HepG2 (cell line): Measurements from ENCODE around the gene TDRD3. TPM values are rescaled to one million over a fixed set of nuclear protein-coding genes. Genes with fewer than 3 reads are reported as not detected.

Source experiments
- ATAC-seq: fragments of 200-7000 bp; cut with Tn5 transposase; 3 replicates; pipeline ENCODE4 v1.9.1; 2020; ENCODE audit warnings: mild to moderate bottlenecking, moderate library complexity
- BruUV-seq: library from RNA; stranded (reverse); fragments of 400-500 nt; replicated peaks from 2 replicates; lab custom pipeline; 2021; lab: Mats Ljungman, UMichigan
- CTCF ChIA-PET: fragments of 300-600 bp; formaldehyde crosslinking; extraction: SDS; loops from one replicate; lab custom pipeline; 2021; ENCODE audit warnings: low total read pairs, inconsistent platforms, low intra/inter-chr PET ratio; lab: Yijun Ruan, JAX
- POLR2A ChIA-PET: fragments of 350-600 bp; sonication (Branson Sonifier 250); formaldehyde crosslinking; loops from one replicate; lab custom pipeline; 2020; ENCODE audit warnings: antibody characterized with exemption, inconsistent platforms; lab: Yijun Ruan, JAX
- DNase-seq: peaks from one replicate; pipeline ENCODE4 v3.0.0-alpha.2; 2015; ENCODE audit warnings: low spot score
- FAIRE-seq: peaks from 3 replicates; lab custom pipeline; 2011; peaks lifted over from hg19 to GRCh38; lab: Jason Lieb, UNC
- H2AFZ ChIP-seq: one replicate; pipeline ENCODE4 v1.6.1; 2011; ENCODE audit warnings: low read length, inconsistent platforms
- H3K27ac ChIP-seq: fragments of 300-600 bp; 3 replicates; pipeline ENCODE4 v1.8.0; 2011; ENCODE audit warnings: mixed run types, mild to moderate bottlenecking, mixed read lengths, low read length, inconsistent platforms; ENCODE audit not compliant: insufficient read depth; ENCODE audit errors: extremely low read length
- H3K27me3 ChIP-seq, 2 experiments: fragments of 200-600 bp in 1 of 2; 2 replicates in 1 of 2; 3 replicates in 1 of 2; pipeline versions ENCODE4 v1.6.0 to v1.8.0; 2011; ENCODE audit warnings: low read length in 2 of 2, mild to moderate bottlenecking in 2 of 2, moderate library complexity in 2 of 2, inconsistent platforms in 1 of 2; ENCODE audit not compliant: insufficient read depth in 2 of 2, control insufficient read depth in 1 of 2
- H3K36me3 ChIP-seq, 2 experiments: fragments of 200-600 bp in 1 of 2; replicated peaks in 1 of 2; 2 replicates in 1 of 2; 3 replicates in 1 of 2; pipeline versions ENCODE4 v1.5.1 to v1.8.0; 2011; ENCODE audit warnings: low read length in 2 of 2, inconsistent platforms in 1 of 2; ENCODE audit not compliant: insufficient read depth in 2 of 2, control insufficient read depth in 1 of 2
- H3K4me1 ChIP-seq: 2 replicates; pipeline ENCODE4 v1.5.1; 2012; ENCODE audit warnings: low read length, inconsistent platforms; ENCODE audit not compliant: insufficient read depth
- H3K4me2 ChIP-seq: 2 replicates; pipeline ENCODE4 v1.6.0; 2011; ENCODE audit warnings: low read depth, low read length, inconsistent platforms
- H3K4me3 ChIP-seq, 3 experiments: fragments of 200-600 bp in 1 of 3; sonication (generic), shearing (Covaris generic) in 1 of 3; replicated peaks in 1 of 3; 2 replicates each; pipeline ENCODE4 v1.5.1; 2011 to 2016; ENCODE audit warnings: low read length in 3 of 3, inconsistent platforms in 2 of 3, low read depth in 2 of 3, mild to moderate bottlenecking in 2 of 3, control low read depth in 1 of 3, mixed read lengths in 1 of 3; ENCODE audit not compliant: insufficient read depth in 1 of 3
- H3K79me2 ChIP-seq: one replicate; pipeline ENCODE4 v1.6.1; 2011; ENCODE audit warnings: low read length, inconsistent platforms; ENCODE audit not compliant: insufficient read depth
- H3K9ac ChIP-seq: 2 replicates; pipeline ENCODE4 v1.6.0; 2011; ENCODE audit warnings: mild to moderate bottlenecking, low read depth, low read length, inconsistent platforms; ENCODE audit not compliant: insufficient read depth
- H3K9me3 ChIP-seq: 2 replicates; pipeline ENCODE4 v1.5.1; 2012; ENCODE audit warnings: mild to moderate bottlenecking, low read length
- H4K20me1 ChIP-seq: 2 replicates; pipeline ENCODE4 v1.6.0; 2011; ENCODE audit warnings: inconsistent platforms, mild to moderate bottlenecking, low read length, moderate library complexity; ENCODE audit not compliant: insufficient read depth
- ATF7 ChIP-seq, 2 experiments: fragments of 450-650 bp in 1 of 2; sonication (generic) in 1 of 2; formaldehyde crosslinking in 1 of 2; IDR thresholded peaks; 2 replicates each; pipeline versions ENCODE4 v1.4.0 to v1.6.1; 2016 to 2020; ENCODE audit warnings: antibody characterized with exemption in 1 of 2, mild to moderate bottlenecking in 1 of 2, missing genetic modification reagents in 1 of 2
- CREB1 ChIP-seq, 2 experiments: fragments of 450-650 bp in 1 of 2; IDR thresholded peaks; 2 replicates each; pipeline ENCODE4 v1.6.1; 2016 to 2017; ENCODE audit warnings: control low read depth in 1 of 2, mild to moderate bottlenecking in 1 of 2, missing compliant biosample characterization in 1 of 2, missing genetic modification characterization in 1 of 2
- HOXD1 ChIP-seq: sonication (generic); formaldehyde crosslinking; IDR thresholded peaks from 2 replicates; pipeline ENCODE4 v1.5.0; 2020; ENCODE audit warnings: missing genetic modification reagents
- IKZF4 ChIP-seq: sonication (generic); formaldehyde crosslinking; IDR thresholded peaks from 2 replicates; pipeline ENCODE4 v1.5.1; 2020; ENCODE audit warnings: borderline replicate concordance, mild to moderate bottlenecking, low read depth, missing genetic modification reagents; ENCODE audit errors: not compliant biosample characterization
- KAT2B ChIP-seq: fragments of 150-350 bp; IDR thresholded peaks from 2 replicates; pipeline ENCODE4 v1.6.1; 2014; ENCODE audit warnings: low read depth, low read length, borderline replicate concordance
- NONO ChIP-seq, 2 experiments: fragments of 450-650 bp in 1 of 2; sonication (generic) in 1 of 2; formaldehyde crosslinking in 1 of 2; IDR thresholded peaks in 1 of 2; conservative IDR thresholded peaks in 1 of 2; 2 replicates each; pipeline versions ENCODE4 v1.6.1 to v1.8.0; 2017 to 2022; ENCODE audit warnings: mild to moderate bottlenecking in 1 of 2, missing genetic modification reagents in 1 of 2, moderate library complexity in 1 of 2
- WGBS: methylation state at CpG from one replicate; pipeline ENCODE4 v1.1.6; 2017; ENCODE audit warnings: low lambda C conversion rate; 5-methylcytosine and 5-hydroxymethylcytosine counted together
- in situ Hi-C: cut with HindIII; loops from 2 replicates; pipeline ENCODE4 v1.10.0; 2017; ENCODE audit warnings: low pct_unique_long_range_greater_than_20kb; ENCODE audit not compliant: extremely low pct_ligation_motif_present
- intact Hi-C: fragments of 100-400 bp; cut with micrococcal nuclease; formaldehyde crosslinking; loops from one replicate; pipeline ENCODE4 v1.10.0; 2022; ENCODE audit not compliant: unreplicated experiment
- polyA plus RNA-seq, 8 experiments: library from polyadenylated mRNA; depleted of rRNA in 3 of 8; stranded (reverse) in 7 of 8; unstranded in 1 of 8; fragments of >200 nt; fragmentation: Illumina TruSeq in 4 of 8; extraction: Trizol in 4 of 8; gene quantifications; 2 replicates each; pipeline versions ENCODE4 v1.2.1 to v1.2.3, GENCODE V29; 2011 to 2016; ENCODE audit warnings: low read depth in 4 of 8, missing spikeins in 1 of 8, mixed read lengths in 1 of 8; ENCODE audit not compliant: insufficient read depth in 1 of 8
- total RNA-seq, 5 experiments: library from RNA; depleted of rRNA; stranded (reverse); fragments of >200 nt; fragmentation: Illumina TruSeq; extraction: Trizol; gene quantifications; 2 replicates each; pipeline ENCODE4 v1.2.3, GENCODE V29; 2016; ENCODE audit warnings: low read depth in 1 of 5
- TF ChIP-seq, protein P1 (sequence below): sonication (generic); formaldehyde crosslinking; IDR thresholded peaks from 2 replicates; pipeline ENCODE4 v1.4.0; 2020; ENCODE audit warnings: low read depth, mild to moderate bottlenecking, missing genetic modification reagents

The TDRD3 gene
- total and polyA plus RNA-seq, 2 of the 13 experiments (the other 11 are each of a cell fraction or from before 2014, with no cell fraction given), result 4.7 to 11.8 TPM

DNA sequence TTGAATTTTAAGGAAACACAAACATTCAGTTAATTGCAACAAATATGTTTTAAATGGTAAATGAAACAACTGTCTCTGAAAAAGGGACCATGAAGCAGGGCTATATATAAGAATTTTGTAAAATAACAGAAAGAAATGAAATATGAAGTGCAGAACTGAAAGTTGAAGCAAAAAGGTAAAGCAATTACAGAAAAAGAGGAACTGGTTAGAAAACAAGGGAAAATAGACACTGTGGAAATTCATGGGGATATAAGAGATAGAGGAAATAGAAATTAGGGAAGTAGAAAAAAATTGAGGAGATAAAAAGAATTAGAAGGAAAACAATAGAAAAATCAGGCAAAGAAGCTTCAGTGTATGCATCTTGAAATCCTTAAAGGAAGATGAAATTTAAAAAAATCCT lies 40.0 kb upstream of the TDRD3 start (continued):
- TF ChIP-seq, protein P1, sequence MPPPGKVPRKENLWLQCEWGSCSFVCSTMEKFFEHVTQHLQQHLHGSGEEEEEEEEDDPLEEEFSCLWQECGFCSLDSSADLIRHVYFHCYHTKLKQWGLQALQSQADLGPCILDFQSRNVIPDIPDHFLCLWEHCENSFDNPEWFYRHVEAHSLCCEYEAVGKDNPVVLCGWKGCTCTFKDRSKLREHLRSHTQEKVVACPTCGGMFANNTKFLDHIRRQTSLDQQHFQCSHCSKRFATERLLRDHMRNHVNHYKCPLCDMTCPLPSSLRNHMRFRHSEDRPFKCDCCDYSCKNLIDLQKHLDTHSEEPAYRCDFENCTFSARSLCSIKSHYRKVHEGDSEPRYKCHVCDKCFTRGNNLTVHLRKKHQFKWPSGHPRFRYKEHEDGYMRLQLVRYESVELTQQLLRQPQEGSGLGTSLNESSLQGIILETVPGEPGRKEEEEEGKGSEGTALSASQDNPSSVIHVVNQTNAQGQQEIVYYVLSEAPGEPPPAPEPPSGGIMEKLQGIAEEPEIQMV (CRISPR knock-in tag), result no peak
- no peak for TF ChIP-seq HOXD1 (CRISPR knock-in tag)
- TF ChIP-seq NONO (IDR thresholded peaks at IDR 0.05), result no peak
- TF ChIP-seq NONO (CRISPR knock-in tag; conservative IDR thresholded peaks at IDR 0.05), result no peak

DNA sequence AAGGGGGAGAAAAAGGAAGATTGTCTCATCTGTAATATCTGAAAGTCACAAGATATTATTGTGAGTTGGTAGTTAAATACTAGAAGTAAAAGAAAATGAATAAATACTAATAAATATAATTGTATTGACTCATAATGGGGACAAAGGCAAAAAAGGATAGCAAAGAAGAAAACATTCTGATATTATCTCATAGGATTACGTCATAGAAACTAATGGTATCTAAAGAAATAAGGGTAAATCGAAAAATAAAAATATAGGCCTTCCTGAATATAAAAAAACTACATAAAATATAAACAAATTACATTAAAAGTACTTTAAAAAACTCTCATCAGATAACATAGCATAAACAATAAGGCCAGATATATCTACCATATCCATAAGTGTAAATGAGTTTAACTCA lies 38.6 kb upstream of the TDRD3 start:
- WGBS, result 0% methylated on average over 2 of the region's 2 CpGs
- in situ Hi-C loops, result no loop called here
- H3K27me3 ChIP-seq, result no peaks in the 10 kb centered on the region; a peak in 1 of 5 replicates
- H4K20me1 ChIP-seq, result no peaks in the 10 kb centered on the region
- H3K4me2 ChIP-seq, result no peak overlapping the region
- no peaks in the 10 kb centered on the region for H3K79me2 ChIP-seq
- no peaks in the 10 kb centered on the region for H3K4me1 ChIP-seq
- ATAC-seq (no peak), FAIRE-seq (no peak), DNase-seq (no peak)
- ChIA-PET CTCF (no interaction called here), POLR2A (no interaction called here)
- intact Hi-C loops, result no loop called here
- no peak overlapping the region for H3K9ac ChIP-seq
- H3K9me3 ChIP-seq, result no peaks in the 10 kb centered on the region
- no TSS peak for BruUV-seq
- TF ChIP-seq ATF7 (IDR thresholded peaks at IDR 0.05) (peak; percentile 98), ATF7 (CRISPR knock-in tag; IDR thresholded peaks at IDR 0.05) (no peak), CREB1 (IDR thresholded peaks at IDR 0.05) (peak; percentile 78), CREB1 (CRISPR knock-in tag; IDR thresholded peaks at IDR 0.05) (no peak), KAT2B (no peak), IKZF4 (CRISPR knock-in tag) (no peak)
- H3K27ac ChIP-seq, result no peak overlapping the region
- H2AFZ ChIP-seq, result no peak overlapping the region
- no peak overlapping the region for H3K4me3 ChIP-seq
- H3K36me3 ChIP-seq, result no peaks in the 10 kb centered on the region
